Ovary (tissue), 9 donors: ENCODE measurements around the gene PRLR. TPM values are rescaled to one million over a fixed set of nuclear protein-coding genes. Genes with fewer than 3 reads are reported as not detected.

ENCODE experiments used
- DNase-seq, 5 donors: peaks; one replicate each; pipeline ENCODE4 v3.0.0-alpha.2; 2019 to 2020
- H3K27ac ChIP-seq, 2 donors: fragments of 200-600 bp; one replicate each; pipeline versions ENCODE4 v1.5.1 to v1.8.0; 2019 to 2022
- H3K27me3 ChIP-seq: fragments of 200-600 bp; one replicate; pipeline ENCODE4 v1.8.0; 2022
- H3K36me3 ChIP-seq: fragments of 200-600 bp; sonication (generic); one replicate; pipeline ENCODE4 v1.5.1; 2019
- H3K4me1 ChIP-seq: one replicate; pipeline ENCODE4 v1.8.1; 2013; ENCODE audit warnings: mild to moderate bottlenecking, moderate library complexity; ENCODE audit not compliant: insufficient read depth
- H3K4me3 ChIP-seq: fragments of 200-600 bp; sonication (generic); one replicate; pipeline ENCODE4 v1.5.1; 2017
- H3K9me3 ChIP-seq, 2 donors: fragments of 200-600 bp in 1 of 2; sonication (generic) in 1 of 2; one replicate each; pipeline versions ENCODE4 v1.5.1 to v1.8.1; 2013 to 2019; ENCODE audit warnings: mild to moderate bottlenecking in 1 of 2, moderate library complexity in 1 of 2
- EP300 ChIP-seq: sonication (generic); formaldehyde crosslinking; IDR thresholded peaks from one replicate; pipeline ENCODE4 v1.6.1; 2017; ENCODE audit warnings: antibody characterized with exemption
- POLR2A ChIP-seq: fragments of 450-650 bp; IDR thresholded peaks from one replicate; pipeline ENCODE4 v1.6.1; 2017; ENCODE audit warnings: antibody characterized with exemption, mild to moderate bottlenecking, moderate library complexity
- WGBS, 3 donors: extraction: QIAGEN DNeasy Blood & Tissue Kit in 1 of 3; methylation state at CpG; one replicate each; pipeline versions ENCODE4 v1.1.5 to v1.1.7; 2013 to 2017; 5-methylcytosine and 5-hydroxymethylcytosine counted together
- intact Hi-C, 4 donors: fragments of 100-400 bp; cut with DNase I; formaldehyde crosslinking; loops; one replicate each; pipeline versions ENCODE4 v1.11.0 to v1.15.1; 2022 to 2023
- polyA plus RNA-seq, 2 donors: library from polyadenylated mRNA; stranded (reverse); fragments of 200-250 nt in 1 of 2; fragments of 350-450 nt in 1 of 2; fragmentation: Illumina TruSeq in 1 of 2; extraction: RNeasy Lipid Tissue Mini Kit (QIAGEN cat#74804) in 1 of 2; gene quantifications; one replicate each; pipeline ENCODE4 v1.2.3, GENCODE V29; 2013 to 2014
- total RNA-seq, 7 donors: library from RNA; depleted of rRNA in 2 of 7; stranded (reverse); fragments of >200 nt in 2 of 7; fragmentation: NEBNext Ultra II Directional in 3 of 7; extraction: Animal tissue kit (Norgen Biotek cat#: 25700) in 3 of 7; gene quantifications; one replicate each; pipeline versions ENCODE4 v1.1.0 to v1.2.4, GENCODE V29; 2016 to 2023
- TF ChIP-seq, protein P1 (sequence below), 3 donors: fragments of 450-650 bp in 2 of 3; fragments of 200-600 bp in 1 of 3; IDR thresholded peaks; one replicate each; pipeline versions ENCODE4 v1.5.1 to v1.8.0; 2016 to 2022; ENCODE audit warnings: antibody characterized with exemption in 3 of 3, mild to moderate bottlenecking in 1 of 3
- donor health status: DM: no; HTN: no; CAD: no; lungs with moderate emphysema.
- donor health status: DM: no; HTN: no; CAD: no.
- donor health status: Bipolar disorder and iron deficiency.
- donor health status: DM: yes; HTN: yes; CAD: no.
- donor health status: DM: no; HTN: no; CAD: no.
- donor health status: DM: yes; HTN: yes; CAD: no.

Gene PRLR
- total and polyA plus RNA-seq, 9 donors: 1.8 to 24.5 (median 8.1) TPM

DNA sequence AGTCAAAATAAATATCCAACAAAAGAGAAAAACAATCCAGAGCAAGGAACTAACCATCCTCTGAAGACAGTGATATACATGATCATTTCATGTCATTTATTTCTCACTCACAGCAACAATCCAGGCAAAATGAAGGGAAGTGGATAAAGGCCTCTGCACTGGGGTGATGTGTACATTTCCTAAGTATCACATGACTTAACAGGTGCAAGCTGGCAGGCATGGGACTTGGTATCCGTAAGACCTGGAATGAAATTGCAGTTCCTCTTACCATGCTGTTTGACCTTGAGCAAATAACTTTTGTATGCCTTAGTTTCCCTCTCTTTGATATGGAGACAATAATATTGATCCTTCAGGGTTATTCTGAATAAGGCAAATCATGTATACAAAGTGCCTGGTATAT is 77.6 kb downstream of the PRLR start:
- no peaks in the 10 kb centered on the region for H3K27me3 ChIP-seq
- whole genome bisulfite sequencing, 3 donors: 76 to 97% (median 89%) methylated on average over 1 of the region's 1 CpG

DNA sequence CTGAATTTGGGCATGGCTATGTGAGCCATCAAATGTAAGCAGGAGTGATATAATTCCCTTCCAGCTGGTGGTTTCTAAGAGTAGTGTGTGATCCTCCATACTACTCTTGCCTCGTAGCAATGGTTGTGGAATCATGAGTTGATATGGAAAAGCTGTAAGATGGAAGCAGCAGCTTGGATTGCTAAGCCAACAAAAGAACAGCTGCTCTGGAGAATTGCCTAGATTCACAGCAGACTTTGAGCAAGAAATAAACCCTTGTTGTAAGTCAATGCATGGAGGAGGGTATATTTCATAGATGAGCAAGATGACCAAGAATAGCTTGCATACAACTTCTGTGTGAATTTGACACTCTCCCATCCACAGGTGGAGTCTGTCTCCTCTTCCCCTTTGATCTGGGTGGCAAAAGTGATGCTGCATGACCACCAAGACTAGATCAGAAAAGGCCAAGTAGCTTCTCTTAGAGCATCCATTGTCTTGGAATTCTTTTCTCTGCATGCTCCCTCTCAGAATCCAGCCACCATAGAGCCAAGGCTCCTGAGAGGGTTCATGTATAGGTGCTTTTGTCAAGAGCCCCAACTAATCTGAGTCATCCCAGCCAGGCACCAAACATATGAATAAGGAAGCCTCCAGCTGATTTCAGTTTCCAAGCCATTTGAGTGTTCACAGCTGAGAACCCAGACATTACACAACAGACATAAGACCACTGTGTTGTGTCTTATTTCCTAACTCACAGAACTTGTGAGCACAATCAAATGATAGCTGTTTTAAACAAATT is 79.0 kb downstream of the PRLR start:
- 37 to 67% (median 52%) methylated on average over 1 of the region's 1 CpG for WGBS, 3 donors
- Histone ChIP-seq H3K4me3 (no peak overlapping the region), H3K27ac (no peak overlapping the region), H3K9me3 (no peaks in the 10 kb centered on the region), H3K27me3 (no peaks in the 10 kb centered on the region), H3K36me3 (no peaks in the 10 kb centered on the region), H3K4me1 (no peaks in the 10 kb centered on the region)
- TF ChIP-seq EP300 (no peak), POLR2A (no peak)
- TF ChIP-seq, protein P1, sequence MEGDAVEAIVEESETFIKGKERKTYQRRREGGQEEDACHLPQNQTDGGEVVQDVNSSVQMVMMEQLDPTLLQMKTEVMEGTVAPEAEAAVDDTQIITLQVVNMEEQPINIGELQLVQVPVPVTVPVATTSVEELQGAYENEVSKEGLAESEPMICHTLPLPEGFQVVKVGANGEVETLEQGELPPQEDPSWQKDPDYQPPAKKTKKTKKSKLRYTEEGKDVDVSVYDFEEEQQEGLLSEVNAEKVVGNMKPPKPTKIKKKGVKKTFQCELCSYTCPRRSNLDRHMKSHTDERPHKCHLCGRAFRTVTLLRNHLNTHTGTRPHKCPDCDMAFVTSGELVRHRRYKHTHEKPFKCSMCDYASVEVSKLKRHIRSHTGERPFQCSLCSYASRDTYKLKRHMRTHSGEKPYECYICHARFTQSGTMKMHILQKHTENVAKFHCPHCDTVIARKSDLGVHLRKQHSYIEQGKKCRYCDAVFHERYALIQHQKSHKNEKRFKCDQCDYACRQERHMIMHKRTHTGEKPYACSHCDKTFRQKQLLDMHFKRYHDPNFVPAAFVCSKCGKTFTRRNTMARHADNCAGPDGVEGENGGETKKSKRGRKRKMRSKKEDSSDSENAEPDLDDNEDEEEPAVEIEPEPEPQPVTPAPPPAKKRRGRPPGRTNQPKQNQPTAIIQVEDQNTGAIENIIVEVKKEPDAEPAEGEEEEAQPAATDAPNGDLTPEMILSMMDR (IDR thresholded peaks at IDR 0.05): no peak
- DNase-seq: no peak
- intact Hi-C loops: no loop called here

More for the DNA sequence above, 77.6 kb downstream of the PRLR start:
- Histone ChIP-seq H3K4me3 (no peak overlapping the region), H3K36me3 (no peaks in the 10 kb centered on the region), H3K4me1 (no peaks in the 10 kb centered on the region), H3K9me3 (no peaks in the 10 kb centered on the region), H3K27ac (no peak overlapping the region)
- no peak for DNase-seq
- TF ChIP-seq EP300 (no peak), POLR2A (no peak)
- TF ChIP-seq, protein P1 (IDR thresholded peaks at IDR 0.05): no peak
- intact Hi-C loops: no loop called here

DNA sequence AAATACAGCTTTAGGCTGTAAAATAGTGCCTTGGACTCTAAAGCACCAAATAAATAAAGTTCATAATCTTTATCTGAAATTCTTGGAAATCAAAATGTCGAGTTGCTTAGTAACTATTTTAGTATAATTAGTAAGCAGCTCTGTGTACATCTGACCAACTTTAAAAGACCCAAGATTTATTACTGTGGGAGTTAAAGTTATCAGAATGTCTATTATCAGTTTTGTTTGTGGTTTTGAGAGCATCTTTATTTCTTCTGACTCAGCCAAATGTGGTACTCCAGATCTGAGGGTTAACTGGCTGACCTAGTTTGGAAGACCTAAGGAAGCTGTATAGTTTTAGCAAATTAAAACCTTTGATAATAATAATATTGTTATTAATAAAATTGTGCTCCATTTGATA is 81.2 kb downstream of the PRLR start:
- TF ChIP-seq, protein P1 (IDR thresholded peaks at IDR 0.05): no peak
- TF ChIP-seq EP300 (no peak), POLR2A (no peak)
- Histone ChIP-seq H3K27ac (no peak overlapping the region), H3K9me3 (no peaks in the 10 kb centered on the region), H3K4me3 (no peak overlapping the region), H3K4me1 (no peaks in the 10 kb centered on the region), H3K36me3 (no peaks in the 10 kb centered on the region), H3K27me3 (no peaks in the 10 kb centered on the region)
- intact Hi-C loops: no loop called here
- no peak for DNase-seq
- 0 to 6% (median 3%) methylated on average over 1 of the region's 1 CpG for WGBS, 3 donors

DNA sequence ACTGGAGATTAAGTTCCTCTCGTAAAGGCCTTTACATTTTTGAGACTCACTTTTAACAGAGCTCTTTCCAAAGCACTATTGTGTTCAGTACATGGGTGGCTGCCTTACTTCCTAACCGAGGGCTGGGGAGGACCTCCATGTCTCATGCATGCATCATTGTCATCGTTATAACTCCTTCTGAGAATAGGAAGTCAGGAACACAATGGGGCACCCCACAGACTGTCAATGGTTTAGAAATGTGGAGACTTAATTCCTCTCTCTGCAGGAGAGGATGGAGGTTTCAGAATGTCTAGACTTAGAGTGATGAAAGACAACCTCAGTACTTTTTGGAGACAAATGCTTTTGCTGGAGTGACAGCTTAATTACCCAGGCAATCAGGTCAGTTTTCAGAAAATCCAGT is 83.9 kb downstream of the PRLR start:
- Histone ChIP-seq H3K4me1 (no peaks in the 10 kb centered on the region), H3K9me3 (no peaks in the 10 kb centered on the region), H3K36me3 (no peaks in the 10 kb centered on the region), H3K27me3 (no peaks in the 10 kb centered on the region), H3K27ac (no peak overlapping the region), H3K4me3 (no peak overlapping the region)
- intact Hi-C loops: no loop called here
- DNase-seq: no peak
- WGBS, 3 donors: 74 to 77% (median 76%) methylated on average over 3 of the region's 3 CpGs
- TF ChIP-seq POLR2A (no peak), EP300 (no peak)
- TF ChIP-seq, protein P1 (IDR thresholded peaks at IDR 0.05): no peak
